ENCODE results near the gene FMNL2.

The FMNL2 gene

Small RNA genes within 50 kb of the gene (small RNA-seq; reads per million reads assigned to genes)
- 0 reads per million in 2 experiments for gene AC012443.1

Data from SK-N-DZ (cell line).